Mesodermal cell (in vitro differentiated cells): ENCODE data around the gene GPR132.
"Not testable (repeated sequence)": the region's sequence is repeated elsewhere in the genome, so short reads cannot be mapped to it uniquely, and the experiment has no call there.

ENCODE experiments used
- H3K27ac ChIP-seq: 2 replicates; pipeline ENCODE4 v1.7.0; 2013; ENCODE audit warnings: mild to moderate bottlenecking, low read depth, low read length, moderate library complexity; ENCODE audit not compliant: severe bottlenecking
- H3K36me3 ChIP-seq: 2 replicates; pipeline ENCODE4 v1.7.1; 2013; ENCODE audit warnings: mild to moderate bottlenecking, low read length, moderate library complexity; ENCODE audit not compliant: control insufficient read depth, insufficient read depth
- H3K4me1 ChIP-seq: one replicate; pipeline ENCODE4 v1.7.1; 2013; ENCODE audit warnings: mild to moderate bottlenecking, low read length; ENCODE audit not compliant: insufficient read depth, control insufficient read depth, poor library complexity, severe bottlenecking
- H3K4me3 ChIP-seq: 2 replicates; pipeline ENCODE4 v1.7.0; 2013; ENCODE audit warnings: low read length, control low read depth, mild to moderate bottlenecking; ENCODE audit not compliant: insufficient read depth, poor library complexity, severe bottlenecking; ENCODE audit errors: extremely low read depth
- H3K9me3 ChIP-seq: 2 replicates; pipeline ENCODE4 v1.7.1; 2013; ENCODE audit warnings: mild to moderate bottlenecking, low read length, moderate library complexity; ENCODE audit not compliant: control insufficient read depth
- WGBS, 2 experiments: methylation state at CpG; one replicate each; pipeline ENCODE4 v1.1.5; 2013; ENCODE audit warnings: missing lambda C conversion rate in 2 of 2; ENCODE audit not compliant: insufficient coverage in 2 of 2; 5-methylcytosine and 5-hydroxymethylcytosine counted together

The GPR132 gene

GRCh38 chr14:105049753-105050550 is 15.3 kb downstream of the GPR132 start:
- H3K9me3 ChIP-seq, result no peaks in the 10 kb centered on the region
- H3K27ac ChIP-seq, result no peak overlapping the region
- no peak overlapping the region for H3K4me3 ChIP-seq
- H3K36me3 ChIP-seq, result no peaks in the 10 kb centered on the region
- H3K4me1 ChIP-seq, result no peaks in the 10 kb centered on the region
- 90 to 92% methylated on average over 18 to 25 of the region's 25 CpGs for WGBS, 2 experiments

- WGBS, 2 experiments, result 89 to 92% methylated on average over 20 to 24 of the region's 24 CpGs
Measured at GRCh38 chr14:105047283-105048016, 17.8 kb downstream of the GPR132 start.

GRCh38 chr14:105046891-105047282 is 18.3 kb downstream of the GPR132 start:
- Histone ChIP-seq H3K27ac (no peak overlapping the region), H3K4me3 (no peak overlapping the region), H3K4me1 (no peaks in the 10 kb centered on the region), H3K9me3 (no peaks in the 10 kb centered on the region), H3K36me3 (no peaks in the 10 kb centered on the region)
- 85 to 90% methylated on average over 7 of the region's 9 CpGs for WGBS, 2 experiments

More at GRCh38 chr14:105047283-105048016, 17.8 kb downstream of the GPR132 start:
- no peak overlapping the region for H3K27ac ChIP-seq
- H3K4me1 ChIP-seq, result no peaks in the 10 kb centered on the region
- H3K4me3 ChIP-seq, result no peak overlapping the region
- no peaks in the 10 kb centered on the region for H3K36me3 ChIP-seq
- no peaks in the 10 kb centered on the region for H3K9me3 ChIP-seq

- no peaks in the 10 kb centered on the region for H3K4me1 ChIP-seq
- H3K36me3 ChIP-seq, result no peaks in the 10 kb centered on the region
- WGBS, 2 experiments, result 8 to 11% methylated on average over 32 to 37 of the region's 42 CpGs
- H3K4me3 ChIP-seq, result no peak overlapping the region
- H3K9me3 ChIP-seq, result no peaks in the 10 kb centered on the region
- H3K27ac ChIP-seq, result no peak overlapping the region
Measured at GRCh38 chr14:105045710-105046326, 19.4 kb downstream of the GPR132 start.

- Histone ChIP-seq H3K4me3 (no peak overlapping the region), H3K4me1 (no peaks in the 10 kb centered on the region), H3K36me3 (no peaks in the 10 kb centered on the region), H3K9me3 (no peaks in the 10 kb centered on the region), H3K27ac (no peak overlapping the region)
- 81 to 84% methylated on average over 7 of the region's 7 CpGs for WGBS, 2 experiments
Measured at GRCh38 chr14:105043641-105044040, 21.6 kb downstream of the GPR132 start.

GRCh38 chr14:105042813-105043212 is 22.4 kb downstream of the GPR132 start:
- Histone ChIP-seq H3K9me3 (no peaks in the 10 kb centered on the region), H3K4me1 (no peaks in the 10 kb centered on the region), H3K36me3 (no peaks in the 10 kb centered on the region), H3K27ac (no peak overlapping the region), H3K4me3 (no peak overlapping the region)
- WGBS, 2 experiments, result 84 to 88% methylated on average over 17 of the region's 17 CpGs

- no peak overlapping the region for H3K27ac ChIP-seq
- WGBS, 2 experiments, result 77 to 80% methylated on average over 25 of the region's 28 CpGs
- no peaks in the 10 kb centered on the region for H3K36me3 ChIP-seq
- no peaks in the 10 kb centered on the region for H3K9me3 ChIP-seq
- H3K4me3 ChIP-seq, result no peak overlapping the region
- H3K4me1 ChIP-seq, result no peaks in the 10 kb centered on the region
Measured at GRCh38 chr14:105041841-105042765, 23.1 kb downstream of the GPR132 start.

GRCh38 chr14:105039458-105040205 is 25.6 kb downstream of the GPR132 start:
- Histone ChIP-seq H3K4me3 (no peak overlapping the region), H3K4me1 (no peaks in the 10 kb centered on the region), H3K36me3 (no peaks in the 10 kb centered on the region), H3K27ac (no peak overlapping the region), H3K9me3 (no peaks in the 10 kb centered on the region)
- 84 to 91% methylated on average over 7 to 8 of the region's 14 CpGs for WGBS, 2 experiments

- H3K4me1 ChIP-seq, H3K36me3 ChIP-seq, H3K4me3 ChIP-seq, H3K9me3 ChIP-seq, H3K27ac ChIP-seq: not testable (repeated sequence)
- WGBS, 2 experiments, result 100% methylated on average over 1 of the region's 2 CpGs; no CpG with 5 or more reads in 1 of the 2 experiments
Measured at GRCh38 chr14:105035616-105036015, 29.6 kb downstream of the GPR132 start.
